NT2/D1 (cell line): ENCODE data around the gene PDE4C.

Source experiments
- SUZ12 ChIP-seq: IDR thresholded peaks from 2 replicates; pipeline ENCODE4 v1.6.1; 2011; ENCODE audit not compliant: insufficient read length, insufficient read depth; ENCODE audit errors: extremely low read depth
- YY1 ChIP-seq: IDR thresholded peaks from 2 replicates; pipeline ENCODE4 v1.6.1; 2011; ENCODE audit not compliant: insufficient read length, insufficient read depth
- ZNF274 ChIP-seq: IDR thresholded peaks from 2 replicates; pipeline ENCODE4 v1.6.1; 2011; ENCODE audit warnings: mild to moderate bottlenecking, low read depth, low read length

- TF ChIP-seq YY1, result no peak
- no peak for TF ChIP-seq SUZ12
- TF ChIP-seq ZNF274, result no peak
Observed at GRCh38 chr19:18229915-18230314, 3.7 kb upstream of the PDE4C start.
